A673 (cell line): Measurements from ENCODE around the gene DNAJC4. TPM values are rescaled to one million over a fixed set of nuclear protein-coding genes. Genes with fewer than 3 reads are reported as not detected.

ENCODE experiments used
- BruUV-seq: library from RNA; stranded (reverse); fragments of 400-500 nt; replicated peaks from 2 replicates; lab custom pipeline; 2021; lab: Mats Ljungman, UMichigan
- CTCF ChIA-PET: fragments of 300-600 bp; sonication (Branson Sonifier 250); formaldehyde crosslinking; loops from one replicate; lab custom pipeline; 2022; ENCODE audit warnings: antibody characterized with exemption; lab: Charles Lee
- POLR2A ChIA-PET: fragments of 300-600 bp; sonication (Branson Sonifier 250); formaldehyde crosslinking; loops from one replicate; lab custom pipeline; 2022; ENCODE audit warnings: antibody characterized with exemption; ENCODE audit not compliant: low non-redundant PET; lab: Charles Lee
- DNase-seq: peaks from one replicate; pipeline ENCODE4 v3.0.0-alpha.2; 2015; ENCODE audit warnings: low spot score
- H3K27ac ChIP-seq: fragments of 200-600 bp; sonication (generic); 2 replicates; pipeline ENCODE4 v1.5.1; 2016; ENCODE audit warnings: mixed run types, low read depth, mild to moderate bottlenecking, mixed read lengths, antibody characterized with exemption, low read length; ENCODE audit not compliant: poor library complexity, severe bottlenecking
- H3K27me3 ChIP-seq: fragments of 200-600 bp; sonication (generic); replicated peaks from 2 replicates; pipeline ENCODE4 v1.6.1; 2017; ENCODE audit warnings: mixed run types, low read depth, mild to moderate bottlenecking, mixed read lengths, antibody characterized with exemption, low read length; ENCODE audit not compliant: insufficient read depth, poor library complexity
- H3K36me3 ChIP-seq: fragments of 200-600 bp; sonication (generic); 2 replicates; pipeline ENCODE4 v1.6.1; 2016; ENCODE audit warnings: mixed run types, mild to moderate bottlenecking, mixed read lengths, antibody characterized with exemption, low read length; ENCODE audit not compliant: insufficient read depth, poor library complexity, severe bottlenecking
- H3K4me1 ChIP-seq: fragments of 200-600 bp; sonication (generic); 2 replicates; pipeline ENCODE4 v1.6.1; 2017; ENCODE audit warnings: mixed run types, mild to moderate bottlenecking, mixed read lengths, antibody characterized with exemption, low read length; ENCODE audit not compliant: insufficient read depth, poor library complexity, severe bottlenecking
- H3K4me3 ChIP-seq: fragments of 200-600 bp; sonication (generic); 2 replicates; pipeline ENCODE4 v1.5.1; 2016; ENCODE audit warnings: low read depth, mixed run types, mild to moderate bottlenecking, mixed read lengths, low read length; ENCODE audit not compliant: poor library complexity, severe bottlenecking
- H3K9me3 ChIP-seq: fragments of 200-600 bp; sonication (generic); 2 replicates; pipeline ENCODE4 v1.6.1; 2016; ENCODE audit warnings: mixed run types, low read depth, mild to moderate bottlenecking, mixed read lengths, antibody characterized with exemption, low read length; ENCODE audit not compliant: poor library complexity, severe bottlenecking
- EZH2 ChIP-seq: fragments of 200-600 bp; sonication (generic); IDR thresholded peaks from 2 replicates; pipeline ENCODE4 v1.6.1; 2017; ENCODE audit warnings: borderline replicate concordance, low read depth, mild to moderate bottlenecking, mixed read lengths, antibody characterized with exemption, low read length; ENCODE audit not compliant: poor library complexity, severe bottlenecking
- intact Hi-C: fragments of 100-400 bp; cut with micrococcal nuclease; formaldehyde crosslinking; loops from one replicate; pipeline ENCODE4 v1.10.0; 2022; ENCODE audit not compliant: unreplicated experiment
- total RNA-seq: library from RNA; stranded (reverse); gene quantifications from 2 replicates; pipeline ENCODE4 v1.2.3, GENCODE V29; 2021
- TF ChIP-seq, protein P1 (sequence below): fragments of 300-800, 200-600 bp; sonication (generic); conservative IDR thresholded peaks from 2 replicates; pipeline ENCODE4 v1.5.1; 2017; ENCODE audit warnings: low read depth, mild to moderate bottlenecking, antibody characterized with exemption, low read length, moderate library complexity, mixed read lengths

Gene DNAJC4
- total RNA-seq, 1 experiment from 2014 or later: 20.2 TPM

- BruUV-seq: TSS peak; percentile 52
- intact Hi-C loops: no loop called here
- CTCF ChIA-PET: interaction anchor here (0.5 to 0.9 kb wide), 2 partner anchors 22 to 74 kb away, joined by 3 read pairs; no protein-coding TSS in a partner anchor
Observed at GRCh38 chr11:64226507-64227051, 3.8 kb upstream of the DNAJC4 start.

DNA sequence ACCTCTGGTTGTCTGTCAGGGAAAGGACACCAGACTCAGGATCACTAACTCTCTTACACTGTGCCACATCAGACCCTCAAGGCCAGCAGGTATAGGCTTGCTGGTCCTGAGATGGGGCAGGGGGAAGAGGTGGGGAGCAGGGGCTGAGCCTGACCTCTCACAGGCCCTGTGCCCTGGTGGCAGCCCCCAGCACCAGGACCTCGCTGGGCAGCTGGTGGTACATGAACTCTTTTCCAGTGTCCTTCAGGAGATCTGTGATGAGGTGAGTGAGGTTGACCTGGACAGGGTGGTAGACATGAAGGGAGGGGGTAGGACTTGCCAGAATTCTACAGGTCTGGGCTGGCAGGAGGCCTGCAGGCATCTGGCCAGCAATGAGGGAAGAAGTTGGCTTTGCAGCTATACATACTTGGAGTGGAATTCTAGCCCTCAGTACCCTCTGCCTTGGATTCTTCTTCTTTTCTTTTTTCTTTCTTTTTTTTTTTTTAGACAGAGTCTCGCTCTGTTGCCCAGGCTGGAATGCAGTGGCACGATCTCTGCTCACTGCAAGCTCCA is 2.9 kb upstream of the DNAJC4 start:
- POLR2A ChIA-PET: no interaction called here
- Histone ChIP-seq H3K9me3 (no peaks in the 10 kb centered on the region), H3K27ac (peak overlapping the region; percentile 87), H3K4me3 (peak overlapping the region; percentile 87), H3K36me3 (peaks cover 16% of the 10 kb centered on the region), H3K4me1 (peaks cover 22% of the 10 kb centered on the region), H3K27me3 (no peaks in the 10 kb centered on the region)
- BruUV-seq: no TSS peak
- intact Hi-C loops: no loop called here
- no peak for DNase-seq
- TF ChIP-seq, protein P1, sequence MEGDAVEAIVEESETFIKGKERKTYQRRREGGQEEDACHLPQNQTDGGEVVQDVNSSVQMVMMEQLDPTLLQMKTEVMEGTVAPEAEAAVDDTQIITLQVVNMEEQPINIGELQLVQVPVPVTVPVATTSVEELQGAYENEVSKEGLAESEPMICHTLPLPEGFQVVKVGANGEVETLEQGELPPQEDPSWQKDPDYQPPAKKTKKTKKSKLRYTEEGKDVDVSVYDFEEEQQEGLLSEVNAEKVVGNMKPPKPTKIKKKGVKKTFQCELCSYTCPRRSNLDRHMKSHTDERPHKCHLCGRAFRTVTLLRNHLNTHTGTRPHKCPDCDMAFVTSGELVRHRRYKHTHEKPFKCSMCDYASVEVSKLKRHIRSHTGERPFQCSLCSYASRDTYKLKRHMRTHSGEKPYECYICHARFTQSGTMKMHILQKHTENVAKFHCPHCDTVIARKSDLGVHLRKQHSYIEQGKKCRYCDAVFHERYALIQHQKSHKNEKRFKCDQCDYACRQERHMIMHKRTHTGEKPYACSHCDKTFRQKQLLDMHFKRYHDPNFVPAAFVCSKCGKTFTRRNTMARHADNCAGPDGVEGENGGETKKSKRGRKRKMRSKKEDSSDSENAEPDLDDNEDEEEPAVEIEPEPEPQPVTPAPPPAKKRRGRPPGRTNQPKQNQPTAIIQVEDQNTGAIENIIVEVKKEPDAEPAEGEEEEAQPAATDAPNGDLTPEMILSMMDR: no peak
- no peak for TF ChIP-seq EZH2
- CTCF ChIA-PET: interaction anchor here (0.9 kb wide), 1 partner anchor 23 kb away, joined by 3 read pairs; no protein-coding TSS in a partner anchor

More at GRCh38 chr11:64226507-64227051, 3.8 kb upstream of the DNAJC4 start:
- POLR2A ChIA-PET: interaction anchor here (0.7 kb wide), 1 partner anchor 105 kb away, joined by 3 read pairs; no protein-coding TSS in a partner anchor
- peaks cover 22% of the 10 kb centered on the region for H3K4me1 ChIP-seq
- H3K36me3 ChIP-seq: peaks cover 16% of the 10 kb centered on the region
- peak overlapping the region; percentile 87 for H3K4me3 ChIP-seq
- DNase-seq: peak; percentile 49
- no peaks in the 10 kb centered on the region for H3K27me3 ChIP-seq
- TF ChIP-seq, protein P1: no peak
- TF ChIP-seq EZH2: no peak
- H3K9me3 ChIP-seq: no peaks in the 10 kb centered on the region
- H3K27ac ChIP-seq: peak overlapping the region; percentile 87

DNA sequence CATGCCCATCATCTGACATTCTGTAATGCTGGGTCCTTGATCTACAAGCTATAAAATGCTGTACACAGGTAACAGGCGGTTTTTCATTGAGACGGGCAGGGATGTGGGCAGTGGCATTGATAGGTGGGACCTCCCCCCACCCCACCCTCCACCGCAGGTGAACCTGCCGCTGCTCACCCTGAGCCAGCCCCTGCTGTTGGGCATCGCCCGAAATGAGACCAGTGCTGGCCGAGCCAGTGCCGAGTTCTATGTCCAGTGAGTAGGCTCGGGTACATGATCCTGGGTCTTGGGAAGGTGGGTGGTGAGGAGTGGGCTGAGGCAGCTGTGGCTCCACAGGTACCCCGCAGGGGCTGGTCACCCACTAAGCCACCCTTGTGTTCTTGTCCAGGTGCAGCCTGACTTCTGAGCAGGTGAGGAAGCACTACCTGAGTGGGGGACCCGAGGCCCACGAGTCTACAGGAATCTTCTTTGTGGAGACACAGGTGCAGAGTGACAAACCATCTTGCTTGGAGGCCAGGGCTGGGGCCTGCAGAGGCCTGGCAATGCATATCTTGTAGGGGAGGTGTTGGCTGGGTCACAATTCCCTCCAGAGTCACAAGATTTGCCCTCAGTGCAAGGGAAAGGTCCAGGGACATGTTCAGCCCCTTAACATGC is 1.1 kb upstream of the DNAJC4 start:
- H3K27ac ChIP-seq: peak overlapping the region; percentile 70
- H3K27me3 ChIP-seq: no peaks in the 10 kb centered on the region
- H3K4me1 ChIP-seq: peaks cover 30% of the 10 kb centered on the region
- H3K4me3 ChIP-seq: no peak overlapping the region
- CTCF ChIA-PET: no interaction called here
- POLR2A ChIA-PET: no interaction called here
- no peak for DNase-seq
- H3K36me3 ChIP-seq: peaks cover 5% of the 10 kb centered on the region
- no peak for TF ChIP-seq EZH2
- TF ChIP-seq, protein P1: no peak
- intact Hi-C loops: no loop called here
- H3K9me3 ChIP-seq: no peaks in the 10 kb centered on the region
- BruUV-seq: no TSS peak
